Measurements from ENCODE around the gene ZNF428.
A peak's percentile ranks its signal among the peaks of the same experiment; 100 is the strongest.

The ZNF428 gene

GRCh38 chr19:43648633-43649032 is 29.2 kb upstream of the ZNF428 start:
- no peak for TF ChIP-seq Cebpa-rat (IDR thresholded peaks at IDR 0.05)

DNA sequence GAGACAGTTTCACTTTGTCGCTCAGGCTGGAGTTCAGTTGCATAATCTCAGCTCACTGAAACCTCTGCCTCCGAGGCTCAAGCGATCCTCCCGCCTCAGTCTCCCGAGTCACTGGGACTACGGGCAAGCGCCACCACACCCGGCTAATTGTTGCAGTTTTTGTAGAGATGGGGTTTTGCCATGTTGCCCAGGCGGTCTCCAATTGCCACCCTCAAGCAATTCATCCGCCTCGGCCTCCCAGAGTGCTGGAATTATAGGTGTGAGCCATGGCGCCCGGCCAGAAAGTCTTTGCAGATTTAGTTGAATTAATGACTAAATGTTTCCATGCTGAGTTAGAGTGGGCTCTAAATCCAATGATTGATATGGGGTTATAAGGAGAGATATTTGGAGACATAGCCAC is 24.8 kb upstream of the ZNF428 start:
- TF ChIP-seq Cebpa-rat (IDR thresholded peaks at IDR 0.05): no peak
- Histone ChIP-seq H3K9ac (no peak overlapping the region), H3K9me3 (replicated peaks in 1 of 11) (peaks cover 0 to 13% (median 0%) of the 10 kb centered on the region in 11 experiments; a peak in 1 of 22 replicates), H3K27me3 (peaks cover 0 to 10% (median 9%) of the 10 kb centered on the region in 11 experiments; a peak in 15 of 22 replicates), H3K4me1 (peaks cover 8 to 16% (median 10%) of the 10 kb centered on the region in 10 experiments), H3K4me2 (no peak overlapping the region), H4K20me1 (peaks cover 0 to 31% (median 11%) of the 10 kb centered on the region in 11 experiments; a peak in 14 of 22 replicates), H3K27ac (no peak overlapping the region; a peak in 1 of 22 replicates), H3K36me3 (peaks cover 33 to 38% (median 36%) of the 10 kb centered on the region in 11 experiments), H3K4me3 (no peak overlapping the region)

More at GRCh38 chr19:43648633-43649032, 29.2 kb upstream of the ZNF428 start:
- H3K36me3 ChIP-seq: peaks cover 76 to 82% (median 79%) of the 10 kb centered on the region in 11 experiments
- peaks cover 0 to 12% (median 2%) of the 10 kb centered on the region in 10 experiments; a peak in 8 of 20 replicates for H3K4me1 ChIP-seq
- no peak overlapping the region for H3K9ac ChIP-seq
- no peak overlapping the region for H3K4me3 ChIP-seq
- no peaks in the 10 kb centered on the region for H3K27me3 ChIP-seq
- peaks cover 0 to 13% (median 0%) of the 10 kb centered on the region in 11 experiments; a peak in 1 of 22 replicates for H3K9me3 ChIP-seq (replicated peaks in 1 of 11)
- peaks cover 6 to 74% (median 52%) of the 10 kb centered on the region in 11 experiments; a peak in 20 of 22 replicates for H4K20me1 ChIP-seq
- no peak overlapping the region for H3K4me2 ChIP-seq
- H3K27ac ChIP-seq: no peak overlapping the region

DNA sequence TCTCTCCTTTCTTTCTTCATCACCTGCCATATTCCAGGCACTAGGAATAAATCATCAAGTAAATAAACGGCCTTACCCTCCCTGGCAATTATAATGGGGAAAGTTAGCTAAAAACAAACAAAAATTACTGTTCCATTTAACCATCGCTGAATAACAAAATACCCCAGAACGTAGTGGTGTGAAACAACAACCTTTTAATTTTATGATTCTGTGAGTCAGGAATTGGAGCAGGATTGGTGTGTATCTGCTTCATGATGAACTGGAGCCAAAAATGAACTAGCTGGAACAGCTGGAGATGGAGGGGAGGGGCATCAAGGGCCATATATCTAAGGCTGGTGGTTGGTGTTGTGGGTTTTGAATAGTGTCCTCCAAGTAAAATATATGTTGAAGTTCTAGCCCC is 23.9 kb upstream of the ZNF428 start:
- TF ChIP-seq Cebpa-rat (IDR thresholded peaks at IDR 0.05): no peak
- H3K36me3 ChIP-seq: peaks cover 24 to 29% (median 27%) of the 10 kb centered on the region in 11 experiments

DNA sequence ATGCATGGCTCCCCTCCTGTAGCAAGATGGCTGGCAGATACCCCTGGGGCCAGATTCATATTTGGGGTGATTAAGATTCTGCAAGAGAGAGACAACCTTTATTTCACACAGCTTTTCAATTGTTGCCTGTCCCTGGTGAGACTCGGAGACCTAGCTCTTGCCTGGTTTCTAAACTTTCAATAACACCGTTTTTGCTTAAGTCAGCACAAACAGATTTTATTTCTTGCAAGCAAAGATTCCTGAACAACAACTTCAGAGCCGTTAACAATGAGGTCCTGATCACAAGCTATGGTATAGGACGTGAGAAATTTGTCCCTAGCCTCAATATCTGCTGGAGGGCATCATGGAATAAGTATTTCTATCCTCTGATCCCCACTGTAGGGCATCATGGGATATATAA is 23.1 kb upstream of the ZNF428 start:
- no peak for TF ChIP-seq Cebpa-rat (IDR thresholded peaks at IDR 0.05)
- Histone ChIP-seq H4K20me1 (peaks cover 0 to 15% (median 0%) of the 10 kb centered on the region in 11 experiments; a peak in 7 of 22 replicates), H3K27me3 (peaks cover 0 to 18% (median 9%) of the 10 kb centered on the region in 11 experiments; a peak in 15 of 22 replicates), H3K9ac (no peak overlapping the region), H3K4me2 (no peak overlapping the region), H3K4me3 (no peak overlapping the region), H3K36me3 (peaks cover 16 to 21% (median 19%) of the 10 kb centered on the region in 11 experiments), H3K4me1 (peaks cover 18 to 33% (median 25%) of the 10 kb centered on the region in 10 experiments), H3K9me3 (replicated peaks in 1 of 11) (peaks cover 0 to 9% (median 0%) of the 10 kb centered on the region in 11 experiments; a peak in 1 of 22 replicates), H3K27ac (no peak overlapping the region)

More for the DNA sequence above, 23.9 kb upstream of the ZNF428 start:
- Histone ChIP-seq H3K4me3 (no peak overlapping the region), H3K27ac (no peak overlapping the region; a peak in 1 of 22 replicates), H3K9me3 (replicated peaks in 1 of 11) (peaks cover 0 to 13% (median 0%) of the 10 kb centered on the region in 11 experiments; a peak in 1 of 22 replicates), H3K4me1 (peaks cover 17 to 25% (median 18%) of the 10 kb centered on the region in 10 experiments), H3K9ac (no peak overlapping the region), H3K27me3 (peaks cover 0 to 18% (median 9%) of the 10 kb centered on the region in 11 experiments; a peak in 15 of 22 replicates), H4K20me1 (peaks cover 0 to 22% (median 5%) of the 10 kb centered on the region in 11 experiments; a peak in 10 of 22 replicates), H3K4me2 (no peak overlapping the region)

DNA sequence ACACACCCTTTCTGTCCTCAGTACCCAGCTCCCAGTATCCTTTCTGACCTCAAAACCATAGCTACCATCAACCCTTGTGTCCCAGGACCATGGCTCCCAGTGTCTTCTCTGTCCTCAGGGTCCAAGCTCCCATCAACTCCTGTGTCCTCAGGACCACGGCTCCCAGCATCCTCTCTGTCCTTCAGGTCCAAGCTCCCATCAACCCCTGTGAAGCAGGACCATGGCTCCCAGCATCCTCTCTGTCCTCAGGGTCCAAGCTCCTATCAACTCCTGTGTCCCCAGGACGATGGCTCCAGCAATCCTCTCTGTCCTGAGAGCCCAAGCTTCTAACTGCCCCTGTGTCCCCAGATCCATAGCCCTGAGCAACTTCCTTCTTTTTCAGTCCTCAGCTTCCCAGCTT is 21.9 kb upstream of the ZNF428 start:
- H3K4me2 ChIP-seq: no peak overlapping the region
- H3K27me3 ChIP-seq: peaks cover 0 to 18% (median 9%) of the 10 kb centered on the region in 11 experiments; a peak in 15 of 22 replicates
- no peak overlapping the region for H3K27ac ChIP-seq
- peaks cover 5 to 9% (median 7%) of the 10 kb centered on the region in 11 experiments; a peak in 21 of 22 replicates for H3K36me3 ChIP-seq
- peaks cover 19 to 43% (median 36%) of the 10 kb centered on the region in 10 experiments for H3K4me1 ChIP-seq
- no peak overlapping the region for H3K4me3 ChIP-seq
- peaks cover 0 to 8% (median 0%) of the 10 kb centered on the region in 11 experiments; a peak in 5 of 22 replicates for H4K20me1 ChIP-seq
- H3K9ac ChIP-seq: no peak overlapping the region
- H3K9me3 ChIP-seq (replicated peaks in 1 of 11): 0 out of 22 replicates have a peak, but pooled peaks cover 0 to 2% (median 0%) of the 10 kb centered on the region in 11 experiments
- TF ChIP-seq Cebpa-rat (IDR thresholded peaks at IDR 0.05): no peak

GRCh38 chr19:43640424-43640757 is 21.0 kb upstream of the ZNF428 start:
- H3K4me1 ChIP-seq: peaks cover 28 to 52% (median 46%) of the 10 kb centered on the region in 10 experiments
- peak overlapping the region in 10 of 11 experiments; percentile 38 to 92 (median 64); a peak in 16 of 22 replicates for H3K9ac ChIP-seq
- H3K9me3 ChIP-seq (replicated peaks in 1 of 11): no peaks in the 10 kb centered on the region
- H3K4me3 ChIP-seq: peak overlapping the region; percentile 56 to 83 (median 70)
- peak overlapping the region; percentile 85 to 99 (median 96) for H3K4me2 ChIP-seq
- peaks cover 0 to 8% (median 0%) of the 10 kb centered on the region in 11 experiments; a peak in 3 of 22 replicates for H4K20me1 ChIP-seq
- H3K36me3 ChIP-seq: 0 out of 22 replicates have a peak, but pooled peaks cover 0 to under 1% (median 0%) of the 10 kb centered on the region in 11 experiments
- no peak overlapping the region; a peak in 1 of 22 replicates for H3K27ac ChIP-seq
- TF ChIP-seq Cebpa-rat (IDR thresholded peaks at IDR 0.05): no peak
- H3K27me3 ChIP-seq: peaks cover 0 to 18% (median 9%) of the 10 kb centered on the region in 11 experiments; a peak in 15 of 22 replicates

DNA sequence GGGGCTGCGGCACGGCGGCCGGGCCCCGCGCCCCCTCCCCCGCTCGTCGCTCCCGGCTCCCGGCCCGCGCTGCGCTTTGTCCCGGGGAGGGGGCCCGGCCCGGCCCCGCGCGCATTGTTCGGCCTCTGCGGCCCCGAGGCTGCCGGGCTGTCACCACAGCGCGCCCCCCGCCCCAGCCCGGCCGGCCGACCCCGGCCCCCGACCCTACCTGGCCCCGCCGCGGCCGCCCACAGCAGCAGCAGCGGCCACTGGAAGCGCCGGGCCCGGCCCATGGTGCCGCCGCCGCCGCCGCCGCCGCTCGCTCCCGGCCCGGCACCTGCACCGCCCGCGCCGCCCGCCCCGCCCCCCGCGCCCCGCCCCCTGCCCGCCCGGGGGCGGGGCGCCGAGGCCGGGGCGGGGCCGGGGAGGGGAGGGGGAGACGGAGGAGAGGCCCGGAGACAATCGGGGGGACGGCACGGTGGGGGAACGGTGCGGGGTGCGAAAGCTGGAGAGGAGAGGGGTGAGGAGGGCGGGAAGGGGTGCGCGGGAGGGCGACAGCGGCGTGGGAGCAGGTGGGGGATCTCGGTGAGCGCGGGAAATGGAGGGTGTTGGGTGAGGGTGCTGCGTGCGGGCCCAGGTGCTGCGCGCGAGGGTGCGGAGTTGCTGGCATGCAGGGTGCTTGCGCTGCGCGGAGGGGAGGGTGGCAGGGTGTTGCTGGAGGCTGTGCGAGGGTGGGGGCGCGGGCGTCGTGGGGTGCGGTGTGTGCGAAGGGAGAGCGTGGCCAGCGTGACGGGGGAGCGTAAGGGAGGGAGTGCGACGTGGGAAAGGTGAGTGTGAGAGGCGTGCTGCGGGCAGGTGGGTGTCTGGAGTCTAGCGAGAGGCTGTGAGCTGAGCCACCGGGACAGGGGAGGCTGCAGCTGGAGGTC is 20.3 kb upstream of the ZNF428 start, which contains the start of gene CADM4:
TSS of gene CADM4 (minus strand) at position 332 of the 905 bp plus-strand sequence. CDS start at position 272, 60 bp downstream.
- Histone ChIP-seq H3K27ac (peak within 1 kb of the TSS in 9 of 11 experiments; percentile 33 to 81 (median 70); a peak in 18 of 22 replicates), H3K27me3 (peaks cover 0 to 18% (median 9%) of the 10 kb centered on the region in 11 experiments; a peak in 15 of 22 replicates)

DNA sequence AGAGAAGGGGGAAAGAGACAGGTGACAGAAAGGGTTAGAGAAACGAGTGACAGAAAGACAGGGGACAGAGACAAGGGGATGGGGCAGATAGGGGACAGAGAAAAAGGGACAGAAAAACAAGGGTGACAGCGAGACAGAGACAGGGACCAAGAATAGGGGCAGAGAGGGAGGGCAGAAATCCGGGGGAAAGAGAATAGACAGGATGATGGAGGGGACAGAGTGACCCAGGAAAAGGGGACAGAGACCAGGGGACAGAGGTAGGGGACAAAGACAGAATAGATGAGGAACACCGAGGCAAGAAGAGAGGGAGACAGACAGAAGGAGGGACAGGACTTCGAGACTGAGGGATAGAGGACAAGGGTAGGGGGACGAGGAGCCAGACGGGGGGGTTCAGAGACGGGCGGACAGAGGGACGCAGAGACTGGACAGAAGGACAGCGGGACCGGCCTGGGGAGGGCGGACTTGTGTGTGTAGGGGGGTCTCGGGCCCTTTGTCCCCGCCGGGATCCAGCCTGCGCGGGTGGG is 19.6 kb upstream of the ZNF428 start:
- H3K4me3 ChIP-seq: peak overlapping the region; percentile 56 to 83 (median 70)
- H4K20me1 ChIP-seq: peaks cover 0 to 5% (median 0%) of the 10 kb centered on the region in 11 experiments; a peak in 2 of 22 replicates
- peak overlapping the region; percentile 67 to 92 (median 78) for H3K9ac ChIP-seq
- H3K4me1 ChIP-seq: peaks cover 38 to 63% (median 56%) of the 10 kb centered on the region in 10 experiments
- peaks cover 0 to 18% (median 9%) of the 10 kb centered on the region in 11 experiments; a peak in 15 of 22 replicates for H3K27me3 ChIP-seq
- no peaks in the 10 kb centered on the region for H3K36me3 ChIP-seq
- no peaks in the 10 kb centered on the region for H3K9me3 ChIP-seq (replicated peaks in 1 of 11)
- TF ChIP-seq Cebpa-rat (IDR thresholded peaks at IDR 0.05): no peak
- peak overlapping the region; percentile 84 to 100 (median 99) for H3K4me2 ChIP-seq
- H3K27ac ChIP-seq: peak overlapping the region in 9 of 11 experiments; percentile 33 to 81 (median 70); a peak in 18 of 22 replicates

More for the DNA sequence above, 20.3 kb upstream of the ZNF428 start, which contains the start of gene CADM4:
- peaks cover 34 to 58% (median 52%) of the 10 kb centered on the region in 10 experiments for H3K4me1 ChIP-seq
- peak within 1 kb of the TSS; percentile 67 to 92 (median 78) for H3K9ac ChIP-seq
- peak within 1 kb of the TSS; percentile 56 to 83 (median 70) for H3K4me3 ChIP-seq
- H3K9me3 ChIP-seq (replicated peaks in 1 of 11): no peaks in the 10 kb centered on the region
- H4K20me1 ChIP-seq: peaks cover 0 to 8% (median 0%) of the 10 kb centered on the region in 11 experiments; a peak in 3 of 22 replicates
- peak within 1 kb of the TSS; percentile 92 to 100 (median 99) for H3K4me2 ChIP-seq
- H3K36me3 ChIP-seq: no peaks in the 10 kb centered on the region
- TF ChIP-seq Cebpa-rat (IDR thresholded peaks at IDR 0.05): no peak

Measured in BLaER1 treated with 17β-estradiol and CSF1 and Interleukin-3, amounts not matched to agents 10 nM and 100 nM (cell line).